ENCODE data around the gene FKBP6.
"Not testable (repeated sequence)": the region's sequence is repeated elsewhere in the genome, so short reads cannot be mapped to it uniquely, and the experiment has no call there.

Gene FKBP6

DNA sequence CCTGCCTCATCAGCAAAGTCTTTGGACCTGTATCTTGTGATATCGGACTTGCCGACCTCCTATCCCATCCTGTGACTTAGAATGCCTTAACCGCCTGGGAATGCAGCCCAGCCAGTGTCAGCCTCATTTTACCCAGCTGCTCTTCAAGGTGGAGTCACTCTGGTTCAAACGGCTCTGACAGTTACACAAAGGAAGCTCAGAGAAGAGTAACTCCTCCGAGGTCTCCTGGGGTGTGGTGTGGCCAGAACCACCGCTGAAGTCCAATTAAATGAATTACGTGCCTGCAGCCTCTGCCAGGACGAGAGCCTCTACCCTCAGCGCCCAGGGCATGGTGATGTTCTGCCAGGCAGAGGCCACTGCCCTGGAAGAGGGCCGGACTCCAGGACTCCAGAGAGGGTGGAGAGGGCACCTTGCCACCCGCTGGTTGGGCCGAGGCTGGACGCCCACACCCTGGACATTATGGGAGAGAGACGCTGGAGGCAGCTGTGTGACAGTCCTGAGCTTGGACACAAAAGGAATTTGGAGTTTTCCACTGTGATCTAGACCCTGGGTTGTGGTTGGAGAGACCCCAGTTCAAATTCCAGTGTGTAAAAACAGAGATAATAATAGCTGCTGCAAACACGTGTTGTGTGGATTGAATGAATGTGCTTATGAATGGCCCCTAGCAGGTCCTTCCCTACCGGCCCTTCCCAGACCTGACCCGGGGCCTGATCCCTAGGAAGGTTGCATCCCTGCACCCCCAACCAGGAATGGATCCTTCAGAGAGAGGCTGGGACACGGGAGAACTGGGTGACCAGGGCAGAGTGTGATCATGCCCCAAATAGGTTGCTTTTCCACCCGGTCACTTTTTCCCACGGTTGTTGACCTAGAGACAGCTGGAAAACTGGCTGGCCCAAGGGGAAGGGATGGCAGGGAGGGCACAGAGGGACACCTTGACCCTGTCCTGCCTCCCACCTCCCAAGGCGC, 67.9 kb downstream of the FKBP6 start:
- no peak for DNase-seq (ENCODE audit: low read depth)

DNA sequence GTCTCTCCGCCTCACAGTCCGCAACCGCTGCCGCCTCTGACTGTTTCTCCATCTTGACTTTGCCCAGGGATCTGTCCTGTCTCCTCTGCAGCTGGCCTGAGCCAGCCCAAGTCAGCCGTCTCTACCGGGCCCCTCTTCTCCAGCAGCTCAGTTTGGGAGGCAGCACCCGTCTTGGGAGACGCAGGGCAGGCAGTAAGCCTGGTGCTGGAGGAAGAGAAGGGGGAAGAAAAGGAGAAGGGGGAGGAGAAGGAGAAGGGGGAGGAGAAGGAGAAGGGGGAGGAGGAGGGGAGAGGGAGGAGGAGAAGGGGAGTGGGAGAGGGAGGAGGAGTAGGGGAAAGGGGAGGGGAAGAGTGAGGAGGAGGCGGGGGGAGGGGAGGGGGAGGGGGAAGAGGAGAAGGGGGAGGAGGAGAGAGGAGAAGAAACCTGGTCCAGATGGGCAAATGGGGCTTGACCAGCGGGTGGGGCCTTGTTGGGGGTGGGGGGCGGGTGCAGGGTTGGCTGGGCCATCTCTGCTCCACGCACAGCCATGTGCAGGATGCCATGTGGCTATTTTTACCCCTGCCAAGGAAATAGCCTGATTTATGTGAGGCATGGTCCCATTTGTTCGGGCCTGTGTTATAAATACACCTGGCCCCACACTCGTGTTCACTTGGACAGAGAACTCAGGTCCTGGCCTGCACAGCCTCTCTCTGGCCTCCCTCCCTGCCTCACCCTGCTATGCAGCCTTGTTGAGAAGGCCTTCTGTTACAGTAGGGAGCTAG, 69.7 kb downstream of the FKBP6 start:
- DNase-seq (ENCODE audit: low read depth), result no peak

- peak; percentile 58 for DNase-seq (ENCODE audit: low read depth)
Observed at GRCh38 chr7:73399185-73400050, 71.5 kb downstream of the FKBP6 start.

- DNase-seq (ENCODE audit: low read depth), result not testable (repeated sequence)
Observed at GRCh38 chr7:73404860-73405259, 76.9 kb downstream of the FKBP6 start.
